Muscle layer of colon (tissue), 2 donors: ENCODE data around the gene TMEFF2.

Experiments
- H3K27ac ChIP-seq: one replicate; pipeline ENCODE4 v1.7.0; 2013; ENCODE audit warnings: low read depth, mild to moderate bottlenecking, low read length, moderate library complexity
- H3K27me3 ChIP-seq, 2 donors: one replicate each; pipeline ENCODE4 v1.7.0; 2013; ENCODE audit warnings: low read length in 2 of 2, mild to moderate bottlenecking in 2 of 2; ENCODE audit not compliant: insufficient read depth in 2 of 2, control insufficient read depth in 1 of 2
- H3K36me3 ChIP-seq: one replicate; pipeline ENCODE4 v1.7.0; 2013; ENCODE audit warnings: mild to moderate bottlenecking, low read length; ENCODE audit not compliant: insufficient read depth
- H3K4me1 ChIP-seq: one replicate; pipeline ENCODE4 v1.7.0; 2013; ENCODE audit warnings: mild to moderate bottlenecking, low read length; ENCODE audit not compliant: insufficient read depth
- H3K4me3 ChIP-seq, 2 donors: one replicate each; pipeline ENCODE4 v1.7.0; 2013; ENCODE audit warnings: low read length in 2 of 2, low read depth in 1 of 2, mild to moderate bottlenecking in 1 of 2, moderate library complexity in 1 of 2
- H3K9ac ChIP-seq: one replicate; pipeline ENCODE4 v1.7.0; 2013; ENCODE audit warnings: low read length
- H3K9me3 ChIP-seq: one replicate; pipeline ENCODE4 v1.7.0; 2013; ENCODE audit warnings: mild to moderate bottlenecking, low read length
- donor health status: abdominal sarcoma.
- donor health status: Adenocarcinoma of cecum.

The TMEFF2 gene

GRCh38 chr2:192194866-192195547 is at the start of gene TMEFF2:
Gene TMEFF2, minus strand, starts transcription at chr2:192194933. Its CDS starts 409 bp downstream, at chr2:192194524.
- Histone ChIP-seq H3K36me3 (no peaks in the 10 kb centered on the region), H3K4me3 (peak within 1 kb of the TSS; percentile 59 to 68), H3K27ac (no peak within 1 kb of the TSS), H3K27me3 (peaks cover 40 to 72% of the 10 kb centered on the region in 2 donors), H3K9ac (no peak within 1 kb of the TSS), H3K9me3 (no peaks in the 10 kb centered on the region), H3K4me1 (peaks cover 15% of the 10 kb centered on the region)

GRCh38 chr2:192243488-192243887 is 48.8 kb upstream of the TMEFF2 start:
- Histone ChIP-seq H3K27ac (no peak overlapping the region), H3K4me1 (no peaks in the 10 kb centered on the region), H3K36me3 (no peaks in the 10 kb centered on the region), H3K4me3 (no peak overlapping the region), H3K27me3 (no peaks in the 10 kb centered on the region), H3K9ac (no peak overlapping the region), H3K9me3 (no peaks in the 10 kb centered on the region)

DNA sequence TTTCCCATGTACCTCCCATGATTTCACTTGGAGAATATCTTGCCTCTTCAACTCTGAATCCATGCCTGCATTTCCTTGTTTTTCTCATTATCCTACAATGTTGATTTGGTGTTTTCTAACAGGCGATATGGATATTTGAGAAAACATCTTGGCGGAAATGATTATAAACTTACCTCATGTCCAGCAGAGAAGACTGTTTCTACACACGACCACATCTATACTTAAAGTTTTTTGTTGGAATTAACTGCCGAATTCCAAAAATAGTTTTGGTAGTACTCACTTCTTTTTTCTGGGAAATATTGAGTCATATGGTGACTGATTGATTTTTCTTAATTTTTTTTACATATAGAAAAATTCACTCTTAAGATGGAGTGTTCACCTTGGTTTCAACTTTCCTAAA is 41.4 kb upstream of the TMEFF2 start:
- no peaks in the 10 kb centered on the region for H3K9me3 ChIP-seq
- no peak overlapping the region for H3K4me3 ChIP-seq
- no peak overlapping the region for H3K9ac ChIP-seq
- H3K4me1 ChIP-seq, result no peaks in the 10 kb centered on the region
- no peak overlapping the region for H3K27ac ChIP-seq
- H3K36me3 ChIP-seq, result no peaks in the 10 kb centered on the region
- H3K27me3 ChIP-seq, result no peaks in the 10 kb centered on the region

DNA sequence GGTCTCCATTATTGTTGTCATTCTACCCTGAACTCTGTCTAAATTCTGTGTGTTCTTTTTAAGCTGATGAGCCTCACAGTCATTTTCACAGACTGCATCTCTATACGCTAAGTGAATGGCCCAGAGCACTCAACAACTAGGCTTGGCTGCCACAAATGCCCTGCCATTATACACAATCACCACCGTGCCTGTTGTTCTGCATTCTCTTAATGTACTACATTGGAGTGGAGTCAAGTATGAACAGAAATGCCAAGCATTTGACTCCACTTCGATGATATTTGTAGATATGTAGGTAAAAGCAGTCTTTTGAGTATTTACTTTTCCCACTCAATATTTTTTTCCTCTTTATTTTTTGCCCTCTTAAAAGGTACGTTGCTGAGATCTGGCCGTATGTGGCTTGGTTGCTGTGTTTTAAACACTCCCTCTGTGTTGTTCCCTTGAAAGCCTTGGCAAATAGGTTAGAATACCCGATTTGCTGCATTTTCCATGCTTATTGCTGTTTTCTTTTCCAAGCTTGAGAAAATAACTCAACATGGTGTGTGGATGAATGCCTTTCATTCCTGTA is 36.2 kb upstream of the TMEFF2 start:
- no peaks in the 10 kb centered on the region for H3K9me3 ChIP-seq
- H3K4me3 ChIP-seq, result no peak overlapping the region
- H3K36me3 ChIP-seq, result no peaks in the 10 kb centered on the region
- H3K27ac ChIP-seq, result no peak overlapping the region
- no peak overlapping the region for H3K9ac ChIP-seq
- no peaks in the 10 kb centered on the region for H3K4me1 ChIP-seq
- no peaks in the 10 kb centered on the region for H3K27me3 ChIP-seq

GRCh38 chr2:192228685-192229084 is 34.0 kb upstream of the TMEFF2 start:
- no peak overlapping the region for H3K27ac ChIP-seq
- no peaks in the 10 kb centered on the region for H3K27me3 ChIP-seq
- H3K4me3 ChIP-seq, result no peak overlapping the region
- H3K4me1 ChIP-seq, result no peaks in the 10 kb centered on the region
- no peaks in the 10 kb centered on the region for H3K36me3 ChIP-seq
- H3K9ac ChIP-seq, result no peak overlapping the region
- H3K9me3 ChIP-seq, result no peaks in the 10 kb centered on the region

- H3K4me3 ChIP-seq, result no peak overlapping the region
- H3K9me3 ChIP-seq, result no peaks in the 10 kb centered on the region
- no peaks in the 10 kb centered on the region for H3K27me3 ChIP-seq
- H3K36me3 ChIP-seq, result no peaks in the 10 kb centered on the region
- H3K27ac ChIP-seq, result no peak overlapping the region
- no peaks in the 10 kb centered on the region for H3K4me1 ChIP-seq
- H3K9ac ChIP-seq, result no peak overlapping the region
These were observed 24.2 kb upstream of the TMEFF2 start for GRCh38 chr2:192218970-192219369.

DNA sequence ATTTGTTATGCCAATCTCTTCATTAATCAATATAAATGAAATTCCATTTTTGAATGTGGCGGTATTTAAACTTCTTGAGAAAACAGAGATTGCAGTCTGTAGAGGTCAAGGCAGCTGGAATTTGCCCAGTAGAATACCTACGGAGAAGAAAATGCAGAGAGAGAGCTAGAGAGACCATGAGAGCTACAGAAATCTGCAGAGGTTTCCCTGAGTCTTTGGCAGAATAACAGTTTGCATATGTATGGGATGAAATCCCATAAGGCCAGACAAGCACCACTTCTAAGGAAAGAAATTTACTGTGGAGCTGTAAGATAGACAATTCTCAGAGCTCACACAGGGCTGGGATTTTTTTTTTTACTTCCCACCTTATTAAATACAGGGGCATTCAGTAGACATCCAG is 23.6 kb upstream of the TMEFF2 start:
- no peaks in the 10 kb centered on the region for H3K36me3 ChIP-seq
- H3K9ac ChIP-seq, result no peak overlapping the region
- H3K4me3 ChIP-seq, result no peak overlapping the region
- no peaks in the 10 kb centered on the region for H3K4me1 ChIP-seq
- H3K27ac ChIP-seq, result no peak overlapping the region
- no peaks in the 10 kb centered on the region for H3K27me3 ChIP-seq
- H3K9me3 ChIP-seq, result no peaks in the 10 kb centered on the region

DNA sequence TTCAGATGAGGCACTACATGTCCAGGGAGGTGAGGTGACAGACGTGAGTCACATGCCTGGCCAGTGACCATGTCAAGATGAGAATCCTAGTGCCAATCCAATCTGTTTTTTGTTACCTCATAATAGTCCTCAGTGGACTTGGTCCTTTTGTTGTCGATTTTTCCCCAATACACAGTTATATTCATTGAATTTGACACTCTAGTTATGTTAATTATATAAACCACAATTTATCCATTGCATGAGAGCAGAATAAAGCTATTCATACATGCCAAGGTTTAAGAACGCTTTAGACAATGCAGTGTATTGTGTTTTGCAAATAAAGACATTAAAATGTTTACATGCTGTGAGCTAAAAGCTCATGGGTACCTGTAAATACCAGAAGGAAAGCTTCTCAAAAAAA is 21.6 kb upstream of the TMEFF2 start:
- Histone ChIP-seq H3K36me3 (no peaks in the 10 kb centered on the region), H3K4me3 (no peak overlapping the region), H3K27me3 (no peaks in the 10 kb centered on the region), H3K9ac (no peak overlapping the region), H3K4me1 (no peaks in the 10 kb centered on the region), H3K27ac (no peak overlapping the region), H3K9me3 (no peaks in the 10 kb centered on the region)

DNA sequence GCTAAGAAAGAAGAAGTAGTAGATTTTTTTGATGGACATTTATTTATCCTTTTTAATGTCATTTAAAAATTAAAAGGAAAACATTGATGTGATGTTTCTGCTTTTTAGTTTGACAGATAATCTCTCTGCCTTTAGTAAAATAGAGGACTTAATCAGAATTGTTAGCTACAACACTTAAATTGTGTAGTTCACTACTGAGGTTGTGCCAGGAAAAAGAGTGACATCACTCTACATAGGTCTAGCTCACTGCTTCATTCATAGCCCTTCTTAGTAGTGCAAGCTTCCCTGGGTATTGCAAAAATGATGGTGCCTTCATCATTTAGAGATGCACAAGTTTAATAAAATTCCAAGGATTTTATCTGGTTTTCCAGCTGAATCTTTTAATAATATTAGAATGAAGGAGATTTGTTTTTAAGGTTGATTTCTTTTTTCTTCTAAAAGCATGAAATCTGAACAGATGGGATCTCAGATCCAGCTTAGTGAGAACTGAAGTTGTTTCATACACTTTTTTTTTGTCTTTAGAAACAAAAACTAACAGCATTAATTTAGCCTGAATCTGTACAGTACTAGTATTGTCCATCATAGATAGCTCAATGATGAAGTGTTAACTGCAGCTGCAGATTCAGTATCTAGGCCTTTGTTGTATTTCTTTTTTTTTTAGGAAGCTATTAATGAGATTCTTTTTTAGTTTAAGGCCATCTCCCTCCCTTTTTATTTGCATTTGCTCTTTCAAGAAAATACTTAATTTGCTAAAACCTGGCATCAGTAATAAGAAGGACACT is 20.6 kb upstream of the TMEFF2 start:
- Histone ChIP-seq H3K9me3 (no peaks in the 10 kb centered on the region), H3K27ac (no peak overlapping the region), H3K27me3 (no peaks in the 10 kb centered on the region), H3K4me3 (no peak overlapping the region), H3K36me3 (no peaks in the 10 kb centered on the region), H3K4me1 (no peaks in the 10 kb centered on the region), H3K9ac (no peak overlapping the region)

DNA sequence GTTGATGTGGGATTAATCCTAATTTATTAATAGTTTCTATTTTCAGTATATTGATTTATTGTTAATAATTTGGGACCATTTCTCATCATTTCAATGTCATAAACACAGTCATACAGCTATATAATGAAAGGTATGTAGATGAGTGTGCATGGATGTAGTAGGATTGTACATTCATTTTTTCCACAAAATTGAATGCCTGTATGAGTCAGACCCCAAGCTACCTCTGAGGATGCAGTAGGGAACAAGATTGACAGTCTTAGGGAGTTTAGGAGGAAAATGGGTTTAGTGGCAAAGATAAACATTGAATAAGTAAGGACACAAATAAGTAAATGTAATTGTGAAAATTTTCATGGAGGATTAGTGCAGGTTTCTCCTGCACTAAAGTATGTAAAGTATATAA is 14.1 kb upstream of the TMEFF2 start:
- Histone ChIP-seq H3K27ac (no peak overlapping the region), H3K27me3 (no peaks in the 10 kb centered on the region), H3K4me3 (no peak overlapping the region)

DNA sequence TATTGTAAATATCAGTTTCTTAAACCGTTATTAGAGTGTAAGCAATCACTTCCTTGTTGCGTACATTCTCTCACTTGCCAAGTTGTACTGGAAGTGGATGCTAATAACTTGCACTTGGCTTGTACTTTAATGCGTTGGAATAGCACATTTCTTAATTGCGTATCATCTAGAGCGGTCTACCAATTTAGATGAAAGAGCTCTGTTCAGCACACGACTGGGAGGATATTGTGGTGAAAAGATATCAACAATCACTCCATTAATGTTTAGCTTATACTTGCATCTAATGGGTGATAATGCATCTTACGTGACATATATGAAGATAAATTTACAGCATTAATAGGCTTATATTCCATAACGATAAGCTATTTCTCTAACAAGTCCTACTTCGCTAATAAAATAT is 11.7 kb upstream of the TMEFF2 start:
- Histone ChIP-seq H3K9me3 (no peaks in the 10 kb centered on the region), H3K36me3 (no peaks in the 10 kb centered on the region), H3K4me1 (no peaks in the 10 kb centered on the region), H3K27me3 (no peaks in the 10 kb centered on the region), H3K27ac (no peak overlapping the region), H3K4me3 (no peak overlapping the region), H3K9ac (no peak overlapping the region)

More for the DNA sequence above, 14.1 kb upstream of the TMEFF2 start:
- H3K36me3 ChIP-seq, result no peaks in the 10 kb centered on the region
- no peak overlapping the region for H3K9ac ChIP-seq
- no peaks in the 10 kb centered on the region for H3K9me3 ChIP-seq
- H3K4me1 ChIP-seq, result no peaks in the 10 kb centered on the region
